Sigmoid colon (tissue), 7 donors: ENCODE data around the gene CDCA3. TPM values are rescaled to one million over a fixed set of nuclear protein-coding genes. Genes with fewer than 3 reads are reported as not detected.
A peak's percentile ranks its signal among the peaks of the same experiment; 100 is the strongest.

Experiments used
- DNase-seq: peaks from one replicate; pipeline ENCODE4 v3.0.0-alpha.2; 2019
- H3K27ac ChIP-seq, 4 donors: fragments of 200-600 bp; sonication (generic); one replicate each; pipeline ENCODE4 v1.5.1; 2016 to 2019; ENCODE audit warnings: mild to moderate bottlenecking in 1 of 4
- H3K27me3 ChIP-seq, 3 donors: fragments of 200-600 bp; sonication (generic); one replicate each; pipeline ENCODE4 v1.5.1; 2019; ENCODE audit warnings: mild to moderate bottlenecking in 1 of 3
- H3K36me3 ChIP-seq, 4 donors: fragments of 200-600 bp; sonication (generic); one replicate each; pipeline ENCODE4 v1.5.1; 2016 to 2019
- H3K4me1 ChIP-seq, 4 donors: fragments of 200-600 bp; sonication (generic); one replicate each; pipeline ENCODE4 v1.5.1; 2017 to 2019
- H3K4me3 ChIP-seq, 4 donors: fragments of 200-600 bp; sonication (generic); one replicate each; pipeline ENCODE4 v1.5.1; 2017 to 2019; ENCODE audit warnings: mild to moderate bottlenecking in 2 of 4, moderate library complexity in 1 of 4
- H3K9me3 ChIP-seq, 4 donors: fragments of 200-600 bp in 3 of 4; sonication (generic) in 3 of 4; one replicate each; pipeline versions ENCODE4 v1.5.1 to v1.6.1; 2013 to 2019
- CTCF ChIP-seq, 4 experiments: fragments of 450-650 bp in 3 of 4; fragments of 200-600 bp in 1 of 4; IDR thresholded peaks; one replicate each; pipeline ENCODE4 v1.5.1; 2016 to 2019; ENCODE audit warnings: antibody characterized with exemption in 4 of 4, mild to moderate bottlenecking in 3 of 4, moderate library complexity in 2 of 4
- EP300 ChIP-seq, 4 donors: sonication (generic); formaldehyde crosslinking; IDR thresholded peaks; one replicate each; pipeline ENCODE4 v1.6.1; 2017; ENCODE audit warnings: antibody characterized with exemption in 4 of 4
- POLR2A ChIP-seq, 2 donors: fragments of 450-650 bp; IDR thresholded peaks; one replicate each; pipeline ENCODE4 v1.6.1; 2016; ENCODE audit warnings: antibody characterized with exemption in 2 of 2, mild to moderate bottlenecking in 2 of 2, moderate library complexity in 2 of 2
- POLR2AphosphoS5 ChIP-seq, 4 donors: sonication (generic); formaldehyde crosslinking; IDR thresholded peaks; one replicate each; pipeline ENCODE4 v1.6.1; 2017; ENCODE audit warnings: antibody characterized with exemption in 4 of 4
- WGBS, 2 donors: extraction: QIAGEN DNeasy Blood & Tissue Kit; methylation state at CpG; one replicate each; pipeline ENCODE4 v1.1.7; 2013; 5-methylcytosine and 5-hydroxymethylcytosine counted together
- intact Hi-C: fragments of 100-400 bp; cut with DNase I; formaldehyde crosslinking; loops from one replicate; pipeline ENCODE4 v1.15.1; 2023
- polyA plus RNA-seq, 3 donors: library from polyadenylated mRNA; stranded (reverse); fragments of 200-250 nt; gene quantifications; one replicate each; pipeline ENCODE4 v1.2.3, GENCODE V29; 2013
- total RNA-seq, 4 donors: library from RNA; depleted of rRNA; stranded (reverse); fragments of >200 nt; gene quantifications; one replicate each; pipeline ENCODE4 v1.1.0, GENCODE V29; 2016
- donor health status: healthy with polysubstance abuse.
- donor health status: Bipolar disorder and iron deficiency.
- donor health status: healthy.

Gene CDCA3
- total and polyA plus RNA-seq, 7 donors = 0.33 to 31.2 (median 2.8) TPM

GRCh38 chr12:6822426-6823135 is 28.5 kb downstream of the CDCA3 start:
- no peaks in the 10 kb centered on the region for H3K36me3 ChIP-seq
- H3K27ac ChIP-seq = peak overlapping the region in 1 of 4 donors; percentile 68
- no peaks in the 10 kb centered on the region for H3K9me3 ChIP-seq
- WGBS, 2 donors = 56 to 72% methylated on average over 7 of the region's 7 CpGs
- peak overlapping the region in 3 of 4 donors; percentile 47 to 58 (median 58) for H3K4me3 ChIP-seq
- intact Hi-C loops = no loop called here
- DNase-seq = no peak
- TF ChIP-seq CTCF (IDR thresholded peaks at IDR 0.05) = no peak
- no peak for TF ChIP-seq POLR2AphosphoS5 (IDR thresholded peaks at IDR 0.05)
- no peak for TF ChIP-seq EP300 (IDR thresholded peaks at IDR 0.05)
- TF ChIP-seq POLR2A (IDR thresholded peaks at IDR 0.05) = no peak
- no peaks in the 10 kb centered on the region for H3K27me3 ChIP-seq
- H3K4me1 ChIP-seq = peaks cover 0 to 39% (median 34%) of the 10 kb centered on the region in 4 donors

GRCh38 chr12:6821591-6822425 is 29.3 kb downstream of the CDCA3 start, which contains the start of gene GPR162:
TSS of gene GPR162 (plus strand) at chr12:6821821. CDS start at chr12:6823899, 2,078 bp downstream.
- Histone ChIP-seq H3K4me3 (peak within 1 kb of the TSS; percentile 45 to 58 (median 52)), H3K36me3 (no peaks in the 10 kb centered on the region), H3K9me3 (no peaks in the 10 kb centered on the region), H3K27ac (peak within 1 kb of the TSS; percentile 55 to 75 (median 66)), H3K4me1 (peaks cover 0 to 31% (median 26%) of the 10 kb centered on the region in 4 donors), H3K27me3 (no peaks in the 10 kb centered on the region)
- intact Hi-C loops = no loop called here
- DNase-seq = peak; percentile 88
- 2 to 3% methylated on average over 28 of the region's 28 CpGs for WGBS, 2 donors
- TF ChIP-seq CTCF (IDR thresholded peaks at IDR 0.05) (no peak), EP300 (IDR thresholded peaks at IDR 0.05) (no peak), POLR2AphosphoS5 (IDR thresholded peaks at IDR 0.05) (no peak), POLR2A (IDR thresholded peaks at IDR 0.05) (no peak)

DNA sequence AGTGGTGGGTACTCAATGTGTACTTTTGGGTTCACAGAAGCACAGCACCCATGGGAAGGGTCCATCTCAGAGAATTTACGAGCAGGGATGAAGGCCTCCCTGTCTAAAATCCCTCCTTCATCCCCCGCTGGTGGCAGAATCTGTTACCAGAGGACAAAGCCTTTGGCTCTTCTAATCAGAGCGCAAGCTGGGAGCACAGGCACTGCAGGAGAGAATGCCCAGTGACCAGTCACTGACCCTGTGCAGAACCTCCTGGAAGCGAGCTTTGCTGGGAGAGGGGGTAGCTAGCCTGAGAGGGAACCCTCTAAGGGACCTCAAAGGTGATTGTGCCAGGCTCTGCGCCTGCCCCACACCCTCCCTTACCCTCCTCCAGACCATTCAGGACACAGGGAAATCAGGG is 30.9 kb downstream of the CDCA3 start:
- intact Hi-C loops = no loop called here
- no peak overlapping the region for H3K4me3 ChIP-seq
- WGBS, 2 donors = 80 to 89% methylated on average over 5 of the region's 5 CpGs

More for the DNA sequence above, 30.9 kb downstream of the CDCA3 start:
- H3K9me3 ChIP-seq = no peaks in the 10 kb centered on the region
- DNase-seq = no peak
- H3K27me3 ChIP-seq = no peaks in the 10 kb centered on the region
- peaks cover 0 to 21% (median 17%) of the 10 kb centered on the region in 4 donors for H3K4me1 ChIP-seq
- H3K36me3 ChIP-seq = no peaks in the 10 kb centered on the region
- H3K27ac ChIP-seq = no peak overlapping the region
- TF ChIP-seq CTCF (IDR thresholded peaks at IDR 0.05) (no peak), POLR2AphosphoS5 (IDR thresholded peaks at IDR 0.05) (no peak), POLR2A (IDR thresholded peaks at IDR 0.05) (no peak), EP300 (IDR thresholded peaks at IDR 0.05) (no peak)
